Keratinocyte (primary cell): Measurements from ENCODE around the gene ASIC2. TPM values are rescaled to one million over a fixed set of nuclear protein-coding genes. Genes with fewer than 3 reads are reported as not detected.

Experiments used
- DNase-seq: peaks from one replicate; pipeline ENCODE4 v3.0.0-alpha.2; 2011; ENCODE audit warnings: low read depth, missing footprints, low spot score
- FAIRE-seq: peaks from 2 replicates; lab custom pipeline; 2011; peaks lifted over from hg19 to GRCh38; lab: Jason Lieb, UNC
- H2AFZ ChIP-seq: 2 replicates; pipeline ENCODE4 v1.6.0; 2012; ENCODE audit warnings: low read length, control low read depth, inconsistent platforms; ENCODE audit not compliant: control insufficient read depth
- H3K27ac ChIP-seq: 2 replicates; pipeline ENCODE4 v1.5.1; 2011; ENCODE audit warnings: low read length; ENCODE audit not compliant: control insufficient read depth, insufficient read depth
- H3K27me3 ChIP-seq: 3 replicates; pipeline ENCODE4 v1.6.0; 2011; ENCODE audit warnings: low read length; ENCODE audit not compliant: control insufficient read depth, insufficient read depth; ENCODE audit errors: extremely low read depth
- H3K36me3 ChIP-seq, 2 experiments: 2 replicates in 1 of 2; 3 replicates in 1 of 2; pipeline ENCODE4 v1.5.1; 2011; ENCODE audit warnings: low read length in 2 of 2, mild to moderate bottlenecking in 1 of 2; ENCODE audit not compliant: control insufficient read depth in 2 of 2, insufficient read depth in 2 of 2; ENCODE audit errors: extremely low read depth in 1 of 2
- H3K4me1 ChIP-seq: 3 replicates; pipeline ENCODE4 v1.5.1; 2011; ENCODE audit warnings: low read length; ENCODE audit not compliant: control insufficient read depth, insufficient read depth; ENCODE audit errors: extremely low read depth
- H3K4me2 ChIP-seq: 3 replicates; pipeline ENCODE4 v1.6.0; 2011; ENCODE audit warnings: low read depth, low read length; ENCODE audit not compliant: control insufficient read depth, insufficient read depth; ENCODE audit errors: extremely low read depth
- H3K4me3 ChIP-seq, 3 experiments: fragments of 200-600 bp in 1 of 3; sonication (generic) in 1 of 3; 2 replicates in 2 of 3; 3 replicates in 1 of 3; pipeline ENCODE4 v1.5.1; 2011 to 2016; ENCODE audit warnings: low read length in 3 of 3, mild to moderate bottlenecking in 3 of 3, control low read depth in 2 of 3, inconsistent platforms in 1 of 3, low read depth in 1 of 3, mixed read lengths in 1 of 3, mixed run types in 1 of 3, moderate library complexity in 1 of 3; ENCODE audit not compliant: control insufficient read depth in 2 of 3, insufficient read depth in 2 of 3; ENCODE audit errors: extremely low read depth in 1 of 3
- H3K79me2 ChIP-seq: 2 replicates; pipeline ENCODE4 v1.6.0; 2012; ENCODE audit warnings: low read length; ENCODE audit not compliant: control insufficient read depth, insufficient read depth
- H3K9ac ChIP-seq: 3 replicates; pipeline ENCODE4 v1.6.0; 2011; ENCODE audit warnings: low read length; ENCODE audit not compliant: control insufficient read depth, insufficient read depth; ENCODE audit errors: extremely low read depth
- H3K9me1 ChIP-seq: 3 replicates; pipeline ENCODE4 v1.6.0; 2011; ENCODE audit warnings: low read length; ENCODE audit not compliant: control insufficient read depth, insufficient read depth; ENCODE audit errors: extremely low read depth
- H3K9me3 ChIP-seq: 2 replicates; pipeline ENCODE4 v1.5.1; 2012; ENCODE audit warnings: low read depth, low read length; ENCODE audit not compliant: control insufficient read depth
- H4K20me1 ChIP-seq: 3 replicates; pipeline ENCODE4 v1.6.0; 2011; ENCODE audit warnings: low read length; ENCODE audit not compliant: control insufficient read depth, insufficient read depth; ENCODE audit errors: extremely low read depth
- CTCF ChIP-seq, 3 experiments: IDR thresholded peaks in 1 of 3; conservative IDR thresholded peaks in 1 of 3; optimal IDR thresholded peaks in 1 of 3; 2 replicates in 2 of 3; 3 replicates in 1 of 3; pipeline versions ENCODE3 to v1.5.1; 2011; ENCODE audit warnings: low read length in 3 of 3, mild to moderate bottlenecking in 3 of 3, moderate library complexity in 2 of 3, control low read depth in 1 of 3, inconsistent platforms in 1 of 3; ENCODE audit not compliant: insufficient read depth in 2 of 3; ENCODE audit errors: extremely low read depth in 1 of 3
- EZH2 ChIP-seq: IDR thresholded peaks from one replicate; pipeline ENCODE4 v1.6.1; 2012; ENCODE audit warnings: inconsistent platforms, mild to moderate bottlenecking, low read length, moderate library complexity
- dilution Hi-C: fragments of 300-500 bp; cut with MboI; formaldehyde crosslinking; loops from one replicate; pipeline ENCODE4 v1.7.0; 2020; ENCODE audit warnings: low sequenced_read_pairs; ENCODE audit not compliant: extremely low pct_ligation_motif_present
- polyA plus RNA-seq, 5 experiments: library from polyadenylated mRNA; depleted of rRNA in 3 of 5; stranded (reverse) in 3 of 5; stranded (forward) in 1 of 5; unstranded in 1 of 5; fragments of >200 nt; gene quantifications; 1 replicate in 1 of 5; 2 replicates in 3 of 5; 3 replicates in 1 of 5; pipeline versions ENCODE4 v1.2.1 to v1.2.3, GENCODE V29; 2011 to 2012; ENCODE audit warnings: missing spikeins in 2 of 5, low read depth in 1 of 5, low replicate concordance in 1 of 5

The ASIC2 gene
- polyA plus RNA-seq, 1 donor (not counting 4 experiments of a cell fraction or from before 2014, with no cell fraction given), result not detected

DNA sequence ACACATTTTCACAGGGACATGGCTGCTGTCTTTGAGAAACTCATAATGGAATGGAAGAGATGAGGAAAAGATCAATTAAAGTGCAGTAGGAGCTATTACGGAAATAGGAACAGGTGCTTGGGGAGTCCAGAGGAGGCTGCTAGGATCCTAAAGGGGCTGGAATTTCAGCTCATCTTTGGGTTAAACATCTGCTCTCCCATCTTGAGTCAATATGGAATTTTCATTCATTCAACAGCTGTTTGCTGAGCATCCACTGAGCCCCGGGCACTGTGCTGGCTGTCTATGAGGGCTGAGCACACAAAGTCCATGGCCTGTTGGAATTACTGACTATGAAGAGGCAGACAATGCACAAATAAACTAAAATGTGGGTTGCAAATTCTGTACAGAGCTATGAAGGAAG is 47.9 kb downstream of the ASIC2 start:
- no peaks in the 10 kb centered on the region for H3K79me2 ChIP-seq
- H3K4me3 ChIP-seq, result no peak overlapping the region
- no peaks in the 10 kb centered on the region for H3K36me3 ChIP-seq
- no peak overlapping the region for H3K9ac ChIP-seq
- no peak for DNase-seq
- H3K4me2 ChIP-seq, result no peak overlapping the region
- dilution Hi-C loops, result no loop called here
- no peaks in the 10 kb centered on the region for H4K20me1 ChIP-seq
- no peaks in the 10 kb centered on the region for H3K9me3 ChIP-seq
- H3K27ac ChIP-seq, result no peak overlapping the region
- H2AFZ ChIP-seq, result no peak overlapping the region
- H3K27me3 ChIP-seq, result peaks cover 4% of the 10 kb centered on the region
- peaks cover 11% of the 10 kb centered on the region for H3K4me1 ChIP-seq
- TF ChIP-seq EZH2 (no peak), CTCF (optimal IDR thresholded peaks at IDR 0.05 in 1 of 3, IDR thresholded peaks at IDR 0.05 in 1 of 3, conservative IDR thresholded peaks at IDR 0.05 in 1 of 3; ENCODE audit: extremely low read depth in 1 of 3, insufficient read depth in 2 of 3, low read length in 3 of 3) (no peak)
- FAIRE-seq, result no peak
- no peaks in the 10 kb centered on the region for H3K9me1 ChIP-seq

DNA sequence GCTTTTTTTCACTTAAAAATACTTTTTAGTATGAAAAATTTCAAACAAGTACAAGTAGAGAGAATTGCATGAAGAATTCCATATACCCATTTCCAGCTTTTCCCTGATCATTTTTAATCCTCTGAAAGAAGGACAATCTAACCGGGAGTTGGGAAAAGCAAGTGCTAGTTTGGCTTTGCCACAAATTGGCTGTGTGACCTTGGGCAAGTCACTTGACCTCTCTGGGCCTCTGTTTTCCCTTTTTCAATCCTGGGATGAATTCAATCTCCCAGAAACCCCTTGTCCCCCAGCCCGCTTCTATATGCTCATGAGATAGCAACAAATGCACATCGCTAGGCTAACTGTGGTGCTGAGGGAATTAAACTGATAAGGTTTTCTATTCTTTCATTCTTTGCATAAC is 49.4 kb downstream of the ASIC2 start:
- H3K4me3 ChIP-seq, result no peak overlapping the region
- H3K9me1 ChIP-seq, result no peaks in the 10 kb centered on the region
- DNase-seq (no peak), FAIRE-seq (no peak)
- TF ChIP-seq CTCF (optimal IDR thresholded peaks at IDR 0.05 in 1 of 3, IDR thresholded peaks at IDR 0.05 in 1 of 3, conservative IDR thresholded peaks at IDR 0.05 in 1 of 3; ENCODE audit: extremely low read depth in 1 of 3, insufficient read depth in 2 of 3, low read length in 3 of 3) (no peak), EZH2 (no peak)
- no peak overlapping the region for H3K9ac ChIP-seq
- peaks cover 4% of the 10 kb centered on the region for H3K27me3 ChIP-seq
- dilution Hi-C loops, result no loop called here
- H3K9me3 ChIP-seq, result no peaks in the 10 kb centered on the region
- peaks cover 11% of the 10 kb centered on the region for H3K4me1 ChIP-seq
- H3K79me2 ChIP-seq, result no peaks in the 10 kb centered on the region
- H3K27ac ChIP-seq, result no peak overlapping the region
- H2AFZ ChIP-seq, result no peak overlapping the region
- H3K4me2 ChIP-seq, result no peak overlapping the region
- H4K20me1 ChIP-seq, result no peaks in the 10 kb centered on the region
- no peaks in the 10 kb centered on the region for H3K36me3 ChIP-seq
